HPDE6-E6E7 (cell line): Measurements from ENCODE around the gene ECE2.
A peak's percentile ranks its signal among the peaks of the same experiment; 100 is the strongest.
"Not testable (repeated sequence)": the region's sequence is repeated elsewhere in the genome, so short reads cannot be mapped to it uniquely, and the experiment has no call there.

Experiments used
- DNase-seq: peaks from one replicate; pipeline ENCODE4 v3.0.0; 2011; ENCODE audit warnings: missing footprints; ENCODE audit errors: extremely low spot score

ECE2 gene

DNA sequence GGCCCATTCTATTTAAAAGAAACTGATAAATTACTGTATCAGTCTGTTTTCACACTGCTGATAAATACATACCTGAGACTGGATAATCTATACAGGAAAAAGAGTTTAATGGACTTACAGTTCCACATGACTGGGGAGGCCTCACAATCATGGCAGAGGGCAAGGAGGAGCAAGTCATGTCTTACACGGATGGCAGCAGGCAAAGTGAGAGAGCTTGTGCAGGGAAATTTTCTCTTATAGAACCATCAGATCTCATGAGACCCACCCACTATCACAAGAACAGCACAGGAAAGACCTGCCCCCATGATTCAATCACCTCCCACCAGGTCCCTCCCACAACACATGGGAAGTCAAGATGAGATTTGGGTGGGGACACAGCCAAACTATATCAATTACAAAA lies 8.6 kb upstream of the ECE2 start:
- DNase-seq = not testable (repeated sequence)

DNA sequence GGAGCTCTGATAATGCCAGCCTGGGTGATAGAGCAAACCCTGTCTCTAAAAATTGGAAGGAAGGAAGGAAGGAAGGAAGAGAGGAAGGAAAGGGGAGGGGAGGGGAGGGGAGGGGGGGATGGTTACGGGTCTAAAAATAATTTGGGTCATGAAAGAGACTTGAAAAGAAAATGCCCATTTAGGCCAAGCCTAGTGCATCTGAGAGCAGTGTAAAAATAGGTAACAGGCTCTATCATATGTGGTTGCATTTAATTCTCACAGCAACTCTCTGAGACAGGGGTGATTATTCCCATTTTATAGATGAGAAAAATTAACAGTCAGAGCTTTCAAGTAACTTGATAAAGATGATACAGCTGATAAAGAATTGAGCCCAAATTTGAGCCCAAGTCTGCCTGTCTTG lies 3.6 kb upstream of the ECE2 start:
- no peak for DNase-seq

DNA sequence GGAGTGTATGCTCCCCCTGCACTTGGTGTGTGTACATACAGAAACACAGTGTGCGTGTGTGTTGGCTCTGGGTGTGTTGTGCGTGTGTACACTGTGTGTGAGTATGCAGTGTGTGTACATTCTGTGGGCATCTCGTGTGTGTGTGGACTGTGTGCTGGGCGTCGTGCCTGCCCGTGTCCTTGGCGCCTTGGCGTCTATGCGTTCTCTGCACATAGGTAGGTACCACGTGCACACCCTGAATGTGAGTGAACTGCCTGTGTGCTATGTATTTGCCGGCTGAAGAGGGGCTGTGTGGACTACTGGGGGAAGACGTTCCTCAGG lies 481 bp upstream of the ECE2 start:
- no peak for DNase-seq

DNA sequence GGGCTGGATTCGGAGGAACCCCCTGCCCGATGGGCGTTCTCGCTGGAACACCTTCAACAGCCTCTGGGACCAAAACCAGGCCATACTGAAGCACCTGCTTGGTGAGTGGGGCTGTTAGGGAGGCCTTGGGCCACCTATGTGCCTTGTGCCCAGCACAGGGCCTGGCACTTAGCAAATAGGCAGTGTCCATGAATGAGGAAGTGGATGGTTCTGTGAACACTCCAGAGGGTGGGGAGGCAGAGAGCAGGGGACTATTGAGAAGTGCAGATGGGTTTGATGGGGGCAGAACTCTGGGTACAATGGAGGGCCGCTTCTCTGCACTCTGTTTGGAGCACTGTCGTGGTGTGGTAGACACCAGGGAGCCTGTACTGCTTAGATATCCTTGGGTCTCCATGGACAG lies 1.5 kb downstream of the ECE2 start:
- no peak for DNase-seq

DNA sequence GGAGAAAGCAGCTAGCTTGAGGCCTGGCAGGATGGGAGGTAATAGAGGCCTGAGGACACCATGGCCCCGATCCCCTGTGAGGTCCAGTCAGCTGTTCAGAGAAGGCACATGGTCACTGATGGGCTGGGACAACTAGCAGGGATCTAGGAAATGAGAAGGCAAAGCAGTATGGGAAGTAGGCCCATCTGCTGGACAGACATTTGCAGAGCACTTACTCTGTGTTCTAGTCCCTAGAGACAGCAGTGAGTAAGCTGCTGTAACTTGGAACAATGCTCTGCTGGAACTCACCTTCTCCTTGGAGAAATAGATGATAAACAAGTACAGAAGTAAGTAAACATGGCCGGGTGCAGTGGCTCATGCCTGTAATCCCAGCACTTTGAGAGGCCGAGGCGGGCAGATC lies 7.1 kb downstream of the ECE2 start:
- DNase-seq = no peak

DNA sequence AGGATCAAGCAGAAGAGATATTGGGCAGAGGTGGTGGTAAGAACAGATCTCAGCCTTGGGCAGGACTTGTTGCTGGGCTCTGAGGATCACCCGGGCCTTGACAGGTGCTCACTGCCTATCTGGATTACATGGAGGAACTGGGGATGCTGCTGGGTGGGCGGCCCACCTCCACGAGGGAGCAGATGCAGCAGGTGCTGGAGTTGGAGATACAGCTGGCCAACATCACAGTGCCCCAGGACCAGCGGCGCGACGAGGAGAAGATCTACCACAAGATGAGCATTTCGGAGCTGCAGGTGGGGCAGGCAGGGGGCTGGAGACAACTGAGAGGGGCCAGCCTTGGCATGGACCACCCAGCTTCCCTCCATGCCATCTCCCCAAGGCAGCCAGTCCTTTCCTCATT lies 7.9 kb downstream of the ECE2 start:
- DNase-seq = no peak

DNA sequence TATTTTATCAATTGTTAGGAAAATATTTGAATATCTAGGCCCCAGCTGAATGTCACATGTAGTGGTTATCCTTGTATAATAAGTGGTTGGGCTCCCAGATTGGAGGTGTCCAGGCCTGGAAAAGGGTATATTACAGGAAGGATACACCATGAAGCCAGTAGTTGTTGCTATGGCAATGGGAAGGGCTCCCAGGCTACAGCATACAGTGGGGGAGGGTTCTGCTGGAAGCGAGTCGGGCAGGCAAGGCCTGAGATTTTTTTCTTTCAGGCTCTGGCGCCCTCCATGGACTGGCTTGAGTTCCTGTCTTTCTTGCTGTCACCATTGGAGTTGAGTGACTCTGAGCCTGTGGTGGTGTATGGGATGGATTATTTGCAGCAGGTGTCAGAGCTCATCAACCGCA lies 8.9 kb downstream of the ECE2 start:
- peak; percentile 73 for DNase-seq

DNA sequence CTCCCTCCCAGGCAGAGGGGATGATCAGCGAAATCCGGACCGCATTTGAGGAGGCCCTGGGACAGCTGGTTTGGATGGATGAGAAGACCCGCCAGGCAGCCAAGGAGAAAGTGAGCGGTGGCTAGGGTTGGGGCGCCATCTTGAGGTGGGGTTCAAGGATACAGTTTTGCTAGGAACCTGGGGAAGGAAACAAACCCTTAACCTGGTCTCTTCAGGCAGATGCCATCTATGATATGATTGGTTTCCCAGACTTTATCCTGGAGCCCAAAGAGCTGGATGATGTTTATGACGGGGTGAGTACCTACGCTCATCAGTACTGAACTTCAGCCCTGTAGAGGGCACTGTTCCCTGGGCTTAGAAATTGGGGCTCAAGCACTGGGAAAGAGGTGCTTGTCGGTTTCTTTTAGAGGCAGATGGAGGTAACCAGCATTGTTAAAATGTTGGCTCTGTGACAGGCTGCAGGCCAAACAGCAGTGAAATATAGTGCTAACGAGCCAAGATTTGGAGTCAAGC lies 13.7 kb downstream of the ECE2 start:
- DNase-seq = peak; percentile 64

DNA sequence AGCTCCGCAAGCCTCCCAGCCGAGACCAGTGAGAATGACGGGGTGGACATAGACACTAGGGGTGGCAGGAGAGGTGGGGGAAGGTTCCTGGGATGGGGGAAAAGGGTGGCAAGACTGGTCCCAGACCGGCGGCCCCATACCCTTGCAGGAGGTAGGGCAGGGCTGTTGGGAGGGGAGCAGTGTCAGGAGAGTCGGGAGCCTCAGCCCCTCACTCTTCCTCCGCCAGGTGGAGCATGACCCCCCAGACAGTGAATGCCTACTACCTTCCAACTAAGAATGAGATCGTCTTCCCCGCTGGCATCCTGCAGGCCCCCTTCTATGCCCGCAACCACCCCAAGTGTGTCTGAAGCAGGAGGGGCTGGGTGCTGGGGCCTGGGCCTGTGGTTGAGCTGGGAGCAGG lies 14.5 kb downstream of the ECE2 start:
- no peak for DNase-seq

DNA sequence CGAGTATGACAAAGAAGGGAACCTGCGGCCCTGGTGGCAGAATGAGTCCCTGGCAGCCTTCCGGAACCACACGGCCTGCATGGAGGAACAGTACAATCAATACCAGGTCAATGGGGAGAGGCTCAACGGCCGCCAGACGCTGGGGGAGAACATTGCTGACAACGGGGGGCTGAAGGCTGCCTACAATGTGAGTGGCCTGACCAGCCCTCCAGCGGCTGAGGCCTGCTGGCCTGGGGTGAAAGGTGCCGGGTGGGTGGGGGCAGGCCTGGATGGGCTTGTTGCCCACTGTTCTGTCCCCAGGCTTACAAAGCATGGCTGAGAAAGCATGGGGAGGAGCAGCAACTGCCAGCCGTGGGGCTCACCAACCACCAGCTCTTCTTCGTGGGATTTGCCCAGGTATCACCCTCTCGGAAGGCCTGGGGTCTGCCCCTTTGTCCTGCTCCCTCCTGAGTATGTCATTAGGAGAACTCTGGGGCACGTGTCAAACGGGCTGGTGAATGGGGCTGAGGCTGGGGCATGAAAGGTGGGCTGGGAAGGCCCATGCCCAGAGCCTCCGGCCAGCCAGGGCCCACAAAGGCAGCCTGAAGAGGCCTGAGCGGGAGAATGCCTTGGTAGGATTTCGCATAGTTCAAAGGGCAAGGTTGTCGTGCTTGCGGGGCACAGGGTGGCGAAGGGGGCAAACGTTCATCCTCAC lies 15.4 kb downstream of the ECE2 start:
- no peak for DNase-seq

DNA sequence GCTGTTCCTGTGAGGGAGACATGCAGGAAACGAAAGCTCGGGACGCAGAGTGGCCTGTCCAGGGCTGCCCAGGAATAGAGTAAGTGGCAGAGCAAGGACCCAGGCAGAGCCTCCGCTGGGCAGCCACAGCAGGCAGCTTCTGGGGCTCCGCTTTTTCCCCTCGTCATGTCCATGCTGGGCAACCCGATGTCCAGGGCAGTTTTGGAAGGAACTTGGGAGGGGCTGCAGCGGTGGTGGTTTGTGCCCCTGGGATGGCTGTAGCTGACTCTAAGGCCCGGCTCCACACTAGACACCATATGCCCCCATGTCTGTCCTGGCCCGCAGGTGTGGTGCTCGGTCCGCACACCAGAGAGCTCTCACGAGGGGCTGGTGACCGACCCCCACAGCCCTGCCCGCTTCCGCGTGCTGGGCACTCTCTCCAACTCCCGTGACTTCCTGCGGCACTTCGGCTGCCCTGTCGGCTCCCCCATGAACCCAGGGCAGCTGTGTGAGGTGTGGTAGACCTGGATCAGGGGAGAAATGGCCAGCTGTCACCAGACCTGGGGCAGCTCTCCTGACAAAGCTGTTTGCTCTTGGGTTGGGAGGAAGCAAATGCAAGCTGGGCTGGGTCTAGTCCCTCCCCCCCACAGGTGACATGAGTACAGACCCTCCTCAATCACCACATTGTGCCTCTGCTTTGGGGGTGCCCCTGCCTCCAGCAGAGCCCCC lies 16.1 kb downstream of the ECE2 start:
- no peak for DNase-seq

DNA sequence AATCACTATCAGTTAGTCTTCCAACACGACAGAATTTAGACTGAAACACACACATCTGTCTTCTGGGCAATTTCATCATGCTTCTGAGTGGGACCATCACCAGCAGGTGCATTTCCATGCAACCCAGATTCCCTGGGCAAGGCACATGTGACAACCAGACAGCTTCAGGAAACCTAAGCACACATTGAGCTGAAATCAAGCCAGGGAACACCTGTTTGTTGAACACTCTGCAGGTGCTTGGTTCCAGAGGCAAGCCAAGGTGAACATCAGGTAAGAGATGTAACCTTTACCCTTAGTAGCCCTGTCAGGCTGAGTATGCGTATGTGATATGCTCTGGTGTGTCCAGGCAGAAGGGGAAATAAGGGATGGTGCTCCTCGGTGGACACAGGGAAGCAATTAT lies 19.9 kb downstream of the ECE2 start:
- no peak for DNase-seq

DNA sequence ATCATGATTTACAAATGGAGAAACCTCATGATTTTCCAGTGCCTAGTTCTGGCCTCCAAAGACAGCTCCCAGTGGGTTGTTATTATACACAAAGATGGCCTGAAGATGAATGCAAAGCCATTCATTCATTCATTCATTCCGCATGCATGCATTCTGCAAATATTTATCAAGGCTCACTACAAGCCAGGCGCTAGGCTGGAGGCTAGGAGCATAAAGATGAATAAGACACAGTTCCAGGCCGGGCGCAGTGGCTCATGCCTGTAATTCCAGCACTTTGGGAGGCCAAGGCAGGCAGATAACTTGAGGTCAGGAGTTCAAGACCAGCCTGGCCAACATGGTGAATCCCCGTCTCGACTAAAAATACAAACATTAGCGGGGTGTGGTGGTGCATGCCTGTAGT lies 20.8 kb downstream of the ECE2 start:
- no peak for DNase-seq

DNA sequence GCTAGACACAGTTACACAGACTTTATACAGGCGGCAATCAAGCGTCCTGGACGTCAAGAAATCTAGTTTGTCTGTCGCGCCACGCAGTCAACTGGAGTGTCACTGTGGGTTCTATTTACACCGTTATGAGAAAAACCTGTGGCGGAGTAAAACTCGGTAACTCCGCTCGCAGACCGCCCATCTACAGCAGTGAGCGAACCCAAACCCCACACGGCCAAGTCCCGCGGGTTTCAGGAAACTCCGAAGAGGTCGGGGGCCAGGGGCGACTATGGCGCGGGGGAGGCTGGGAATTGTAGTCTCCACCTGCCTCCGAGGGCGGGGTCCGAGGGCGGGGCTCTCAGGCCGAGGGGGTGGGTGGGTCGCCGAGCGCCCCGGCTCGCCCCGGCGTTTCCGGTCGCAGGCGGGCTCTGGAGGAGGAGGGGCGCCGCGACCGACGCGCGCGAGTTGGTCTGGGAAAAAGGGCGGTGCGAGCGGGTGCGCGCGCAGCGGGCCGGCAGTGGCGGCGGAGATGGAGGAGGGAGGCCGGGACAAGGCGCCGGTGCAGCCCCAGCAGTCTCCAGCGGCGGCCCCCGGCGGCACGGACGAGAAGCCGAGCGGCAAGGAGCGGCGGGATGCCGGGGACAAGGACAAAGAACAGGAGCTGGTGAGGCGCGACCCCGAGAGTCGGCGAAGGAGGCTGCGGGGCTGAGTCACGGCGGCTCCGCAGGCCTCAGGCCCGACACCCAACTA lies 23.1 kb downstream of the ECE2 start, which contains the start of gene PSMD2:
PSMD2 (plus strand) TSS at position 483 of the 729 bp plus-strand sequence; CDS start at position 509, 26 bp downstream.
- DNase-seq = peak; percentile 92

DNA sequence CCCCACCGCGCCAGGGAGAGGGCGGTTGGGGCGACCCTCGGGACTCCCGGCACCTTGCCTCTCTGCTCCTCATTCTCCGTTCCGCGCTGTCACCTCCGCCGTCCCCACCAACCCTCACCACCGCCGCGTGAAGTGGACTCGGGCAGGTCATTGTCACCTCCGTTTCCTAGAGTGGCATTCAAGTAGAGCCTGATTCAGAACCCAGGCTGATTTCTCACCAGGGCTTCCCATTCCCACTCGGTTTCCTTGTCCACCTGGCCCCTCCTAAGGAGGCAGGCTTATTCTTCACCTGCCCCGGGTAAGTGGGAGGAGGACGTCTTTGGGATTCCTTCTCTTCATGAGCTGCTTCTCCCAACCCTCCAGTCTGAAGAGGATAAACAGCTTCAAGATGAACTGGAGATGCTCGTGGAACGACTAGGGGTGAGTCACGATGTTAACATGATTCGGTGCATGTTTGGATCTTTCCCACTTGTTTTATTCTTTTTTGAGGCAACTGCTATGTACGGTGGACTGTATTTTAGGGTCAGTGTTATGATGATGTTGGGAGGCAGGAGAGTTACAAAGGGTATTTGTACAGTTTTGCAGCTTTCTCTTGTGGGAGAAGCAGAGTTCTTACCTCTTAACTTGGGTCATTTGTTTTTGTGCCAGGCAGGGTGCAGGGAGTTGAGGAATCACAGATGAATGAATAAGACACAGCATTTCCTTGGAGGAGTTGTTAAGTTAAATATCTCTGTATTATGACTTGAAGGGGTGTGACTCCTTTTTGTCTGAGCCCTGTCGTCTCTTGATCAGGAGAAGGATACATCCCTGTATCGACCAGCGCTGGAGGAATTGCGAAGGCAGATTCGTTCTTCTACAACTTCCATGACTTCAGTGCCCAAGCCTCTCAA lies 23.9 kb downstream of the ECE2 start:
- peak; percentile 36 for DNase-seq

DNA sequence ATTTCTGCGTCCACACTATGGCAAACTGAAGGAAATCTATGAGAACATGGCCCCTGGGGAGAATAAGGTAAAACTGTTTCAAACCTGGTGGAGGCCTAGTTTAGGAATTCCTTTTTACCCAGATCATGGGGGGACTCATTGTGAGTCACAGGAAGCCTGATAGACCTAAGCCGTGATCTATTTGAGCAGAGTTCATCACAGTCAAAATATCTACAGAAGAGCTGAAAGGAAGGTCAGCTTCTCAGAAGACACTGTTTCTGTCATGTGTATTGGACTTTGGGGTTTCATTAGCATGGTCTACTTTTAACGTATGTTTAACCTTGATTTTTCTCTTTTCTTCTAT lies 24.5 kb downstream of the ECE2 start:
- DNase-seq = no peak

DNA sequence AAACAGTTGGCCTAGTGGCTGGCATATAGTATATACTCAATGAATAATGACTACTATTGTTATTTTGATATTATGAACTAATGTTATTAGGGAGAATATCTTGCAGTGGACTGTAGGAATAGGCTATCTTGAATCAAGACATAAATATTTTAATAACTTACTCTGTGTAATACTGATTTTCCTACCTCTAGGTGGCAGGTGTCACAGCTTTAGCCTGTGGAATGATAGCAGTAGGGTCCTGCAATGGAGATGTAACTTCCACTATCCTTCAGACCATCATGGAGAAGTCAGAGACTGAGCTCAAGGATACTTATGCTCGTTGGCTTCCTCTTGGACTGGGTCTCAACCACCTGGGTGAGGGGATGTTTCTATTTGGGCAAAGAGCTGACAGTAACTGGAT lies 29.8 kb downstream of the ECE2 start:
- DNase-seq = no peak

DNA sequence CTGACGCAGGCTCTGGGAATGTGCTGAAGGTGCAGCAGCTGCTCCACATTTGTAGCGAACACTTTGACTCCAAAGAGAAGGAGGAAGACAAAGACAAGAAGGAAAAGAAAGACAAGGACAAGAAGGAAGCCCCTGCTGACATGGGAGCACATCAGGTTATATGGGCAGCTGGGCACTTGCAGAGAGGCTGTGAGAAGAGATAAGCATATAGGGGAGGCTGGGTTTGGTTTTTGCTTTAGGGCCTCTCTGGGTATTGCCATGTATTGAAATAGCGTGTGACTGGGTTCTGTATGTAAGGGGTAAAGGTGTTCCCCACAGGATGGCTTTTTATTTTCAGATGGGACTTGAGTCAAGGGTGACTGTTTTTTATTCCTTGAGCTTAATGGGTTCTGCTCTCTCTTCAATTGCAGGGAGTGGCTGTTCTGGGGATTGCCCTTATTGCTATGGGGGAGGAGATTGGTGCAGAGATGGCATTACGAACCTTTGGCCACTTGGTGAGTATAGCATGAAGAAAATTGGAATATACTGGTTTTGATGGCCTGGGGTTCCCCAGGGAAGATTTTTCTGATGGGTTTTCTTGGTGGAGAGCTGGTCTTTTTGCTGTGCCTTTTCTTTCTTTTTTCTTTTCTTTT lies 30.6 kb downstream of the ECE2 start:
- DNase-seq = no peak

DNA sequence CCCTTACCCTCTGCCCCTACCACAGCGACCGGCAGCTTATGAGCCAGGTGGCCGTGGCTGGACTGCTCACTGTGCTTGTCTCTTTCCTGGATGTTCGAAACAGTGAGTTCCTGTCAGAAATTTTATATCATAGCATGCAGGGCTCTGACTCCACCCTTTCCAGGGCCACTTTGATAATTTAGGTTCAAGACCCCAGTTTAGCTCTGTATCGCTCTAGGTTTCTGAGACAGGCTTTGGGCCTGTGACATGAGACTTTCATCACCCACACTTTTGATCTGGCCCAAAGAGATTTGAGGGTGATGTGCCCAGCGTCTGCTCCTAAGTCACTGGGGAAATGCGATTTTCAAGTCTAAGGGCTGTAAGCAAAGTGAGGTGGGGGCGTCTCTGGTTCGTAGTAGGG lies 32.1 kb downstream of the ECE2 start:
- DNase-seq = no peak

DNA sequence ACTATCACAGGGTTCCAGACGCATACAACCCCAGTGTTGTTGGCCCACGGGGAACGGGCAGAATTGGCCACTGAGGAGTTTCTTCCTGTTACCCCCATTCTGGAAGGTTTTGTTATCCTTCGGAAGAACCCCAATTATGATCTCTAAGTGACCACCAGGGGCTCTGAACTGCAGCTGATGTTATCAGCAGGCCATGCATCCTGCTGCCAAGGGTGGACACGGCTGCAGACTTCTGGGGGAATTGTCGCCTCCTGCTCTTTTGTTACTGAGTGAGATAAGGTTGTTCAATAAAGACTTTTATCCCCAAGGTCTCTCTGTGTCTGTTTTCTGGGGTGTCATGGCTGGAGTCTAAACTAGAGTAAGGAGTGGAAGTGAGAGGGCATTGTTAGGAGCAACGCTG lies 32.9 kb downstream of the ECE2 start:
- no peak for DNase-seq

DNA sequence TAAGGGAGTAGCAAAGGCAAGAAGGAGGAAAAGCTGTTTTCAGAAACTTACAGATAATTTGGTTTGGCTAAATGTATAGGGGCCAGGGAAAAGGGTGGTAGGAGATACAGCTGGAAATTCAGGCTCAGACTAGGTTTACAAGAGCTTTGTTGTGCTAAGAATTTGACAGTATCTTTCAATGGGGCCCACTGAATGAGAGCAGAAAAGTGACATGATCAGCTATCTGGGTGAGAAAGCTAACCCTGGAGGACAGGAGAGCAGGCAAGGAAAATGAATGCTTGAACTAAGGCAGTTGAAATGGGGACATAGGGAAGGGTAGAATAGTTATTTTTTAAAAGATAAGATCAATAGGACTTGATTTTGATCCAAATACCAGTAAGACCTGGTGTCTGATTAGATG lies 35.8 kb downstream of the ECE2 start:
- DNase-seq = no peak

DNA sequence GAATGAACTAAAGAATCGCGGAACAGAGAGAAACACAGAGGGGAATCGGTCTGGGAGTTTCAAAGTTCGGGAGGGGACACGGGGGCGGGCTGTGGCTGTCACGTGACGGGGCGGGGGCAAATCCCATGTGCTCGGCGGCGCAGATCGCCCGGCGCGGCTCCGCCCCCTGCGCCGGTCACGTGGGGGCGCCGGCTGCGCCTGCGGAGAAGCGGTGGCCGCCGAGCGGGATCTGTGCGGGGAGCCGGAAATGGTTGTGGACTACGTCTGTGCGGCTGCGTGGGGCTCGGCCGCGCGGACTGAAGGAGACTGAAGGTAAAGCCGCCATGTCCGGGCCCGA lies 38.5 kb downstream of the ECE2 start, which contains the start of gene EIF4G1:
EIF4G1 (plus strand) TSS at position 244 of the 337 bp plus-strand sequence. CDS start 1,191 bp downstream, outside the sequence.
- peak; percentile 88 for DNase-seq
